ENCODE measurements around the gene FBLN2. TPM values are rescaled to one million over a fixed set of nuclear protein-coding genes. Genes with fewer than 3 reads are reported as not detected.

Gene FBLN2
- total and polyA plus RNA-seq, 2 of the 4 experiments (the other 2 are of a cell fraction) = 11.8 to 60.8 TPM

DNA sequence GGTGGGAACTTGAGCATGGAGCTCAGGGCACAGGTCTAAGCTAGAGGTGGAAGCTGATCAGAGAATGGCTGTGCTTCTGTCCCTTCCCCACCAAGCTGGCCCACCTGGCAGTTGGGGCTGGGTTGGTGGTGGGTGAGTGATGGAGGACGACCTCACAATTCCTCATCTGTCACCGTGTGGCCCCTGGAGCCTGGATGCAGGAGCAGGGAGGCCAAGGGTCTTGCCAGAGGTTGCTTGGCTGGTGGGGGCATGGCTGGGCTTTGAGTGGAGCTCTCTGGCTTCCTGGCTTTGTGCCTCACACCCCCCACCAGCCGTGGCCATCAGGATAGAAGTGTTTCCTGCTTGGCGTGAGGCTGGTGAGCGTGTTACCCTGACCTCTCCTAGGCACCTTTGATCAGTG is 36.0 kb downstream of the FBLN2 start:
- no TSS peak for BruUV-seq (replicated peaks)
- no peak overlapping the region for H3K18ac ChIP-seq (ENCODE audit: low read depth, low read length)
- H3K56ac ChIP-seq (ENCODE audit: extremely low read depth, insufficient read depth, low read length) = no peak overlapping the region
- 100% methylated on average over 1 of the region's 5 CpGs; no CpG with 5 or more reads in 1 of the 2 experiments for whole genome bisulfite sequencing, 2 experiments (ENCODE audit: extremely low coverage in 2 of 2, insufficient read length in 1 of 2)
- H3K4me3 ChIP-seq (ENCODE audit: insufficient read depth, low read depth, low read length) = no peak overlapping the region
- peaks cover 2% of the 10 kb centered on the region; the same call in 1 of the 2 replicates for H3K9me1 ChIP-seq (ENCODE audit: insufficient read depth, low read length)
- H2BK5ac ChIP-seq (ENCODE audit: low read depth, low read length, poor library complexity, severe bottlenecking) = no peak overlapping the region
- no peak overlapping the region for H2BK120ac ChIP-seq (ENCODE audit: low read depth, low read length)
- TF ChIP-seq, protein P1, sequence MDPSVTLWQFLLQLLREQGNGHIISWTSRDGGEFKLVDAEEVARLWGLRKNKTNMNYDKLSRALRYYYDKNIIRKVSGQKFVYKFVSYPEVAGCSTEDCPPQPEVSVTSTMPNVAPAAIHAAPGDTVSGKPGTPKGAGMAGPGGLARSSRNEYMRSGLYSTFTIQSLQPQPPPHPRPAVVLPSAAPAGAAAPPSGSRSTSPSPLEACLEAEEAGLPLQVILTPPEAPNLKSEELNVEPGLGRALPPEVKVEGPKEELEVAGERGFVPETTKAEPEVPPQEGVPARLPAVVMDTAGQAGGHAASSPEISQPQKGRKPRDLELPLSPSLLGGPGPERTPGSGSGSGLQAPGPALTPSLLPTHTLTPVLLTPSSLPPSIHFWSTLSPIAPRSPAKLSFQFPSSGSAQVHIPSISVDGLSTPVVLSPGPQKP (IDR thresholded peaks at IDR 0.05; ENCODE audit: borderline replicate concordance, low read depth, low read length) = no peak
- TF ChIP-seq, protein P2, sequence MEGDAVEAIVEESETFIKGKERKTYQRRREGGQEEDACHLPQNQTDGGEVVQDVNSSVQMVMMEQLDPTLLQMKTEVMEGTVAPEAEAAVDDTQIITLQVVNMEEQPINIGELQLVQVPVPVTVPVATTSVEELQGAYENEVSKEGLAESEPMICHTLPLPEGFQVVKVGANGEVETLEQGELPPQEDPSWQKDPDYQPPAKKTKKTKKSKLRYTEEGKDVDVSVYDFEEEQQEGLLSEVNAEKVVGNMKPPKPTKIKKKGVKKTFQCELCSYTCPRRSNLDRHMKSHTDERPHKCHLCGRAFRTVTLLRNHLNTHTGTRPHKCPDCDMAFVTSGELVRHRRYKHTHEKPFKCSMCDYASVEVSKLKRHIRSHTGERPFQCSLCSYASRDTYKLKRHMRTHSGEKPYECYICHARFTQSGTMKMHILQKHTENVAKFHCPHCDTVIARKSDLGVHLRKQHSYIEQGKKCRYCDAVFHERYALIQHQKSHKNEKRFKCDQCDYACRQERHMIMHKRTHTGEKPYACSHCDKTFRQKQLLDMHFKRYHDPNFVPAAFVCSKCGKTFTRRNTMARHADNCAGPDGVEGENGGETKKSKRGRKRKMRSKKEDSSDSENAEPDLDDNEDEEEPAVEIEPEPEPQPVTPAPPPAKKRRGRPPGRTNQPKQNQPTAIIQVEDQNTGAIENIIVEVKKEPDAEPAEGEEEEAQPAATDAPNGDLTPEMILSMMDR (conservative IDR thresholded peaks at IDR 0.05; ENCODE audit: low read depth, low read length) = no peak
- TF ChIP-seq CEBPB (IDR thresholded peaks at IDR 0.05; ENCODE audit: low read depth, low read length) (no peak), RCOR1 (IDR thresholded peaks at IDR 0.05; ENCODE audit: insufficient replicate concordance, low read length) (no peak), RAD21 (IDR thresholded peaks at IDR 0.05; ENCODE audit: low read length) (no peak), MAFK (IDR thresholded peaks at IDR 0.05; ENCODE audit: low read depth, low read length) (no peak), FOS (IDR thresholded peaks at IDR 0.05; ENCODE audit: low read depth, low read length) (no peak), SMC3 (IDR thresholded peaks at IDR 0.05; ENCODE audit: low read depth, low read length) (no peak), MAZ (IDR thresholded peaks at IDR 0.05; ENCODE audit: borderline replicate concordance, low read depth, low read length) (no peak), MXI1 (IDR thresholded peaks at IDR 0.05; ENCODE audit: borderline replicate concordance, low read depth, low read length) (no peak), RFX5 (IDR thresholded peaks at IDR 0.05; ENCODE audit: low read depth, low read length) (no peak), CHD1 (IDR thresholded peaks at IDR 0.05; ENCODE audit: low read depth, low read length) (no peak)
- TF ChIP-seq, protein P3, sequence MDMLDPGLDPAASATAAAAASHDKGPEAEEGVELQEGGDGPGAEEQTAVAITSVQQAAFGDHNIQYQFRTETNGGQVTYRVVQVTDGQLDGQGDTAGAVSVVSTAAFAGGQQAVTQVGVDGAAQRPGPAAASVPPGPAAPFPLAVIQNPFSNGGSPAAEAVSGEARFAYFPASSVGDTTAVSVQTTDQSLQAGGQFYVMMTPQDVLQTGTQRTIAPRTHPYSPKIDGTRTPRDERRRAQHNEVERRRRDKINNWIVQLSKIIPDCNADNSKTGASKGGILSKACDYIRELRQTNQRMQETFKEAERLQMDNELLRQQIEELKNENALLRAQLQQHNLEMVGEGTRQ (IDR thresholded peaks at IDR 0.05; ENCODE audit: low read depth, low read length) = no peak
- H4K5ac ChIP-seq (ENCODE audit: low read depth, low read length) = no peak overlapping the region
- DNase-seq (no peak), ATAC-seq (ENCODE audit: low read depth) (no peak)
- no peaks in the 10 kb centered on the region for H4K20me1 ChIP-seq (ENCODE audit: insufficient read depth, low read length)
- H3K27ac ChIP-seq (ENCODE audit: insufficient read depth, low read length) = no peak overlapping the region
- H3K23ac ChIP-seq (ENCODE audit: low read depth, low read length) = no peak overlapping the region
- H4K91ac ChIP-seq (ENCODE audit: insufficient read depth, low read depth, low read length) = no peak overlapping the region
- no peak overlapping the region for H3K4me2 ChIP-seq (ENCODE audit: low read depth, low read length)
- H2AFZ ChIP-seq (replicated peaks; ENCODE audit: low read length, poor library complexity) = no peak overlapping the region
- no peak overlapping the region for H2AK9ac ChIP-seq (replicated peaks; ENCODE audit: low read depth, low read length, poor library complexity)
- POLR2A ChIA-PET (ENCODE audit: unreplicated experiment) = no interaction called here
- H3K27me3 ChIP-seq (ENCODE audit: control insufficient read depth, insufficient read depth, low read length) = no peaks in the 10 kb centered on the region
- CTCF ChIA-PET = no interaction called here
- no peak overlapping the region for H3K4ac ChIP-seq (ENCODE audit: low read depth, low read length)
- no peak overlapping the region for H2AK5ac ChIP-seq (ENCODE audit: low read depth, low read length)
- H3K9ac ChIP-seq (ENCODE audit: low read depth, low read length) = no peak overlapping the region
- H2BK20ac ChIP-seq (ENCODE audit: low read depth, low read length) = no peak overlapping the region
- H3K36me3 ChIP-seq (ENCODE audit: control insufficient read depth, insufficient read depth, low read length) = no peaks in the 10 kb centered on the region
- no peaks in the 10 kb centered on the region; the same call in 1 of the 2 replicates for H3K4me1 ChIP-seq (ENCODE audit: control insufficient read depth, insufficient read depth, low read length)
- H4K8ac ChIP-seq (ENCODE audit: low read depth in 2 of 2, low read length in 2 of 2) = no peak overlapping the region
- intact Hi-C loops (cut with micrococcal nuclease) (no loop called here), dilution Hi-C loops (cut with HindIII; ENCODE audit: low sequenced_read_pairs, unreplicated experiment) (no loop called here), in situ Hi-C loops (cut with MboI; ENCODE audit: low sequenced_read_pairs) (no loop called here)
- no peak overlapping the region for H2BK15ac ChIP-seq (ENCODE audit: low read depth, low read length)
- no peaks in the 10 kb centered on the region for H3K9me3 ChIP-seq (ENCODE audit: control insufficient read depth, insufficient read depth, low read length)
- no peak overlapping the region for H3K14ac ChIP-seq (replicated peaks; ENCODE audit: low read depth, low read length)
- no peaks in the 10 kb centered on the region for H3K79me1 ChIP-seq (ENCODE audit: low read depth in 1 of 2, low read length in 2 of 2)

Data from IMR-90 (cell line).